ENCODE results near the gene STAC3.

STAC3 gene

GRCh38 chr12:57210461-57210860, 40.5 kb downstream of the STAC3 start:
- DNase-seq, result no peak

GRCh38 chr12:57209916-57210315, 41.1 kb downstream of the STAC3 start:
- DNase-seq, result no peak

GRCh38 chr12:57208631-57209282, 42.2 kb downstream of the STAC3 start:
- DNase-seq, result no peak

GRCh38 chr12:57207731-57208630, 43.0 kb downstream of the STAC3 start:
- DNase-seq, result no peak

- DNase-seq, result no peak
These were observed 45.1 kb downstream of the STAC3 start for GRCh38 chr12:57205931-57206330.

GRCh38 chr12:57205186-57205585, 45.8 kb downstream of the STAC3 start:
- DNase-seq, result no peak

GRCh38 chr12:57204454-57204853, 46.5 kb downstream of the STAC3 start:
- no peak for DNase-seq

GRCh38 chr12:57203791-57204190, 47.2 kb downstream of the STAC3 start:
- no peak for DNase-seq

- no peak for DNase-seq
These were observed 47.8 kb downstream of the STAC3 start for GRCh38 chr12:57203201-57203600.

- no peak for DNase-seq
These were observed 48.7 kb downstream of the STAC3 start for GRCh38 chr12:57202321-57202720.

GRCh38 chr12:57201631-57202030, 49.4 kb downstream of the STAC3 start:
- DNase-seq, result no peak

GRCh38 chr12:57201219-57201618, 49.8 kb downstream of the STAC3 start:
- no peak for DNase-seq

- no peak for DNase-seq
These were observed 50.5 kb downstream of the STAC3 start for GRCh38 chr12:57200497-57200896.

GRCh38 chr12:57199191-57199590, 51.8 kb downstream of the STAC3 start:
- no peak for DNase-seq

- DNase-seq, result no peak
These were observed 52.7 kb downstream of the STAC3 start for GRCh38 chr12:57198329-57198728.

GRCh38 chr12:57196956-57197355, 54.0 kb downstream of the STAC3 start:
- DNase-seq, result no peak

GRCh38 chr12:57196439-57196838, 54.5 kb downstream of the STAC3 start:
- no peak for DNase-seq

- DNase-seq, result no peak
These were observed 55.2 kb downstream of the STAC3 start for GRCh38 chr12:57195611-57196371.

GRCh38 chr12:57195186-57195585, 55.8 kb downstream of the STAC3 start:
- no peak for DNase-seq

GRCh38 chr12:57194253-57194652, 56.7 kb downstream of the STAC3 start:
- no peak for DNase-seq

GRCh38 chr12:57193706-57194245, 57.2 kb downstream of the STAC3 start:
- no peak for DNase-seq
